H1 (cell line): Measurements from ENCODE around the gene NDUFB8. TPM values are rescaled to one million over a fixed set of nuclear protein-coding genes. Genes with fewer than 3 reads are reported as not detected.
A peak's percentile ranks its signal among the peaks of the same experiment; 100 is the strongest.

Experiments
- EP300 ChIP-seq, 2 experiments: IDR thresholded peaks; 1 replicate in 1 of 2; 2 replicates in 1 of 2; pipeline ENCODE4 v1.6.1; 2011 to 2012; ENCODE audit warnings: low read depth in 2 of 2, low read length in 2 of 2, mild to moderate bottlenecking in 2 of 2, borderline replicate concordance in 1 of 2, inconsistent platforms in 1 of 2, moderate library complexity in 1 of 2
- GTF2F1 ChIP-seq: IDR thresholded peaks from 2 replicates; pipeline ENCODE4 v1.6.1; 2012; ENCODE audit warnings: low read depth, low read length, improper control_type of control experiment, borderline replicate concordance
- HDAC2 ChIP-seq, 2 experiments: fragments of 300-600 bp in 1 of 2; sonication (generic) in 1 of 2; IDR thresholded peaks; 2 replicates each; pipeline ENCODE4 v1.6.1; 2011 to 2012; ENCODE audit warnings: low read depth in 2 of 2, low read length in 2 of 2, mild to moderate bottlenecking in 2 of 2, moderate library complexity in 2 of 2, borderline replicate concordance in 1 of 2, inconsistent platforms in 1 of 2
- JUN ChIP-seq: IDR thresholded peaks from 2 replicates; pipeline ENCODE4 v1.6.1; 2011; ENCODE audit warnings: low read depth, mild to moderate bottlenecking, improper control_type of control experiment, low read length
- JUND ChIP-seq: IDR thresholded peaks from 2 replicates; pipeline ENCODE4 v1.6.1; 2011; ENCODE audit warnings: mild to moderate bottlenecking, improper control_type of control experiment, low read length
- SAP30 ChIP-seq: fragments of 300-600 bp; sonication (generic); IDR thresholded peaks from 2 replicates; pipeline ENCODE4 v1.7.1; 2012; ENCODE audit warnings: low read length, moderate library complexity, mild to moderate bottlenecking, inconsistent platforms; ENCODE audit not compliant: insufficient read depth, insufficient replicate concordance
- SIN3A ChIP-seq, 2 experiments: IDR thresholded peaks in 1 of 2; conservative IDR thresholded peaks in 1 of 2; 2 replicates each; pipeline ENCODE4 v1.6.1; 2011 to 2012; ENCODE audit warnings: low read length in 2 of 2, improper control_type of control experiment in 1 of 2, low read depth in 1 of 2, mild to moderate bottlenecking in 1 of 2
- polyA plus RNA-seq, 7 experiments: library from polyadenylated mRNA; depleted of rRNA in 3 of 7; stranded (reverse) in 5 of 7; unstranded in 2 of 7; fragments of >200 nt in 5 of 7; fragments of 200-250 nt in 2 of 7; gene quantifications; 1 replicate in 5 of 7; 2 replicates in 1 of 7; 4 replicates in 1 of 7; pipeline versions ENCODE4 v1.2.1 to v1.2.3, GENCODE V29; 2011 to 2013; ENCODE audit warnings: missing spikeins in 2 of 7, mixed read lengths in 2 of 7
- total RNA-seq: library from RNA; stranded (reverse); fragmentation: NEBNext Ultra II Directional; extraction: Animal tissue kit (Norgen Biotek cat#: 25700); gene quantifications from 2 replicates; pipeline ENCODE4 v1.2.1, GENCODE V29; 2021
- TF ChIP-seq, protein P1 (sequence below): IDR thresholded peaks from 2 replicates; pipeline ENCODE4 v1.6.1; 2012; ENCODE audit warnings: low read length, inconsistent platforms

Gene NDUFB8
- total and polyA plus RNA-seq, 2 of the 8 experiments (the other 6 are each of a cell fraction or from before 2014, with no cell fraction given) = 175 to 455 TPM

DNA sequence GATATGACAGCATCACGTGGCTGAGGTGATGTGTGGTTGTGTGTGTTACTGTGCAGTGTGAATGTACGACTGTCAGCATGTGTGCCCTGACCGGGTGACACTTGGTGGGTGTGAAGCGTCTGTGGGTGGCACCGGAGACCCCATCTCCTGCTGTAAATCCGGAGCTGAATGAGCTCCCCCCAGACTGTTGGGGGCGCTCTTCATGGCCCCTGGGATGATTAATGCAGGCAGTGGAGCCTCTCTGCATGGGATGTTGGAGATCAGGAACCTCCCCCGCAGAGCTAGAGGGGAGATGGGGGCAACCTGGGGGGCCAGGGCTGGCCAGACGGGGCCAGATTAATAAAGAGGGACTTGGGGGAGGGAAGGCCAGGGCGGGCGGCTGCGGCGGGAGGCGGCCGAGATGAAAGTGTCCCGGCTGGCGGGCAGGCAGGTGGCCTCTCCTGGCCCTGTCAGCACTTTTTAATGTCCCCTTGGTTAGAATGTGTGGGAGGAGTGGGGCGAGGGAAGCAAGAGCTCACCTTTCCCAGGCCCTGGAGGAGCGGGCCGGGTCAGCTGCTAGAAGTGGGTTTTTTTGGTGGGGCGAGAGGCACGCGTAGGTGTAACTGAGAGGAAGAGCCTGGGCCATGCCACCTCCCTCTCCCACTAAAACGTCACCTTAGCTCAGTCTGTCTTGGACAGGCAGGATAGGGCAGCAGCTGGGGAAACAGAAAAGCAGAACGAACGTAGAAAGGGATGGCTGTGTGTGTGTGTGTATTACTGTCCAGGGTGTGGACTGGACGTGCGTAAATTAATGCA is 40.2 kb upstream of the NDUFB8 start (continued):
- TF ChIP-seq EP300 (IDR thresholded peaks at IDR 0.05; ENCODE audit: borderline replicate concordance in 1 of 2, low read depth in 2 of 2, low read length in 2 of 2) (no peak; a peak in 1 of 3 replicates), SIN3A (conservative IDR thresholded peaks at IDR 0.05 in 1 of 2, IDR thresholded peaks at IDR 0.05 in 1 of 2; ENCODE audit: low read depth in 1 of 2, low read length in 2 of 2) (no peak; a peak in 1 of 4 replicates), JUND (no peak), JUN (no peak), SAP30 (no peak), GTF2F1 (no peak), HDAC2 (IDR thresholded peaks at IDR 0.05; ENCODE audit: borderline replicate concordance in 1 of 2, low read depth in 2 of 2, low read length in 2 of 2) (0 out of 4 replicates have a peak, but pooled peaks of 1 of the 2 experiments have one; percentile 26)
- TF ChIP-seq, protein P1, sequence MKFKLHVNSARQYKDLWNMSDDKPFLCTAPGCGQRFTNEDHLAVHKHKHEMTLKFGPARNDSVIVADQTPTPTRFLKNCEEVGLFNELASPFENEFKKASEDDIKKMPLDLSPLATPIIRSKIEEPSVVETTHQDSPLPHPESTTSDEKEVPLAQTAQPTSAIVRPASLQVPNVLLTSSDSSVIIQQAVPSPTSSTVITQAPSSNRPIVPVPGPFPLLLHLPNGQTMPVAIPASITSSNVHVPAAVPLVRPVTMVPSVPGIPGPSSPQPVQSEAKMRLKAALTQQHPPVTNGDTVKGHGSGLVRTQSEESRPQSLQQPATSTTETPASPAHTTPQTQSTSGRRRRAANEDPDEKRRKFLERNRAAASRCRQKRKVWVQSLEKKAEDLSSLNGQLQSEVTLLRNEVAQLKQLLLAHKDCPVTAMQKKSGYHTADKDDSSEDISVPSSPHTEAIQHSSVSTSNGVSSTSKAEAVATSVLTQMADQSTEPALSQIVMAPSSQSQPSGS = no peak
